ENCODE results near the gene SNRNP27.
"Not testable (repeated sequence)": the region's sequence is repeated elsewhere in the genome, so short reads cannot be mapped to it uniquely, and the experiment has no call there.

SNRNP27 gene

GRCh38 chr2:69948032-69948962 is 54.5 kb downstream of the SNRNP27 start:
- no peak for DNase-seq

- no peak for DNase-seq
Measured at GRCh38 chr2:69948963-69949645, 55.3 kb downstream of the SNRNP27 start.

DNA sequence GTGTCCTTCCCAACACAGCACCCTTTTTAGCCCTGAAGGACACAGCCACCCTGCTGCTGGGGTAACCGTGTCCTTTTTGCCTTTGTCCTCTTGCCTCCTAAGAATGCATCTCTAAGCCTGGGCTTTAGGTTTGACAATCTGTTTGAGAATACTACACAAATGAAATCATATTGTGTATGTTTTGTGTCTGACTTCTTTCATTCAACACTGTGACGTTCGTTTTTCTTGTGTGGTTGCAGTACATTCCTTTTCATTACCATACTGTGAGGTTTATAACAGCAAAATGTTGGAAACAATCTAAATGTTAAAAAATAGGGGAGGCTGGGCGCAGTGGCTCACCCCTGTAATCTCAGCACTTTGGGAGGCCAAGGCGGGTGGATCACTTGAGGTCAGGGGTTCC is 56.5 kb downstream of the SNRNP27 start:
- DNase-seq: no peak

GRCh38 chr2:69950671-69951070 is 56.9 kb downstream of the SNRNP27 start:
- DNase-seq: not testable (repeated sequence)

GRCh38 chr2:69952336-69953115 is 58.8 kb downstream of the SNRNP27 start:
- no peak for DNase-seq

DNA sequence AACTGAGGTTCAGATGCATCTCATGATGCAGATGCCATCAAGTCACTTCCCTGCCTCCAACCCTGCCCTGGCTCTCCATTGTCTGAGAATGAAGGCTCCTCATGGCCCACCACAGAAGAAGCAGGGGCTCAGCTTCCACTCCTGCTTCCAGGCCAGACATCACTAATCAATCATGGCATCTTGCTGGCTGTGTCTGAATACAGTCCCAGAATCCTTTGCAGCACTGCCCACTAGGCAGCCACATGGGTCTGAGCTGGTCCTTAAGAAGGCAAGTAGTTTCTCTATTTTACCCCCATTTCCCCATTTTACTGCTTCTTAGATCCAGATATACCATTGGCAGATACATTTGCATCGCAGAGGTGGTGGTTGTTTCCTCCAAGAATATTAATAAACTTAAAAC is 60.3 kb downstream of the SNRNP27 start:
- no peak for DNase-seq

All from femur (tissue), 1 donor.